ENCODE measurements around the gene FREM2. TPM values are rescaled to one million over a fixed set of nuclear protein-coding genes. Genes with fewer than 3 reads are reported as not detected.

FREM2 gene
- total and polyA plus RNA-seq, 7 donors = under 0.01 to 8.2 (median 2.1) TPM

- peaks cover 0 to 15% (median 6%) of the 10 kb centered on the region in 4 donors for H3K4me1 ChIP-seq
- no peaks in the 10 kb centered on the region for H3K27me3 ChIP-seq
- H3K27ac ChIP-seq = no peak overlapping the region
- H3K9me3 ChIP-seq = no peaks in the 10 kb centered on the region
- no peak overlapping the region for H3K4me3 ChIP-seq
- no peak for DNase-seq
- 46 to 75% methylated on average over 11 of the region's 11 CpGs for WGBS, 2 donors
- TF ChIP-seq POLR2AphosphoS5 (IDR thresholded peaks at IDR 0.05) = no peak
- TF ChIP-seq EP300 (IDR thresholded peaks at IDR 0.05) = no peak
- TF ChIP-seq POLR2A (IDR thresholded peaks at IDR 0.05) = no peak
- TF ChIP-seq, protein P1, sequence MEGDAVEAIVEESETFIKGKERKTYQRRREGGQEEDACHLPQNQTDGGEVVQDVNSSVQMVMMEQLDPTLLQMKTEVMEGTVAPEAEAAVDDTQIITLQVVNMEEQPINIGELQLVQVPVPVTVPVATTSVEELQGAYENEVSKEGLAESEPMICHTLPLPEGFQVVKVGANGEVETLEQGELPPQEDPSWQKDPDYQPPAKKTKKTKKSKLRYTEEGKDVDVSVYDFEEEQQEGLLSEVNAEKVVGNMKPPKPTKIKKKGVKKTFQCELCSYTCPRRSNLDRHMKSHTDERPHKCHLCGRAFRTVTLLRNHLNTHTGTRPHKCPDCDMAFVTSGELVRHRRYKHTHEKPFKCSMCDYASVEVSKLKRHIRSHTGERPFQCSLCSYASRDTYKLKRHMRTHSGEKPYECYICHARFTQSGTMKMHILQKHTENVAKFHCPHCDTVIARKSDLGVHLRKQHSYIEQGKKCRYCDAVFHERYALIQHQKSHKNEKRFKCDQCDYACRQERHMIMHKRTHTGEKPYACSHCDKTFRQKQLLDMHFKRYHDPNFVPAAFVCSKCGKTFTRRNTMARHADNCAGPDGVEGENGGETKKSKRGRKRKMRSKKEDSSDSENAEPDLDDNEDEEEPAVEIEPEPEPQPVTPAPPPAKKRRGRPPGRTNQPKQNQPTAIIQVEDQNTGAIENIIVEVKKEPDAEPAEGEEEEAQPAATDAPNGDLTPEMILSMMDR (IDR thresholded peaks at IDR 0.05) = no peak
- no peaks in the 10 kb centered on the region for H3K36me3 ChIP-seq
- intact Hi-C loops (cut with DNase I) = no loop called here
Measured at GRCh38 chr13:38826182-38826813, 139.4 kb downstream of the FREM2 start.

GRCh38 chr13:38830442-38831045 lies 143.7 kb downstream of the FREM2 start:
- TF ChIP-seq POLR2AphosphoS5 (IDR thresholded peaks at IDR 0.05) (no peak), EP300 (IDR thresholded peaks at IDR 0.05) (no peak), POLR2A (IDR thresholded peaks at IDR 0.05) (no peak)
- TF ChIP-seq, protein P1 (IDR thresholded peaks at IDR 0.05) = no peak
- intact Hi-C loops (cut with DNase I) = no loop called here
- Histone ChIP-seq H3K4me1 (no peaks in the 10 kb centered on the region), H3K27me3 (no peaks in the 10 kb centered on the region), H3K4me3 (no peak overlapping the region), H3K27ac (no peak overlapping the region), H3K36me3 (no peaks in the 10 kb centered on the region), H3K9me3 (no peaks in the 10 kb centered on the region)
- WGBS, 2 donors = 78 to 86% methylated on average over 8 of the region's 8 CpGs
- DNase-seq = no peak

- WGBS, 2 donors = 55 to 94% methylated on average over 1 of the region's 1 CpG
- H3K4me3 ChIP-seq = no peak overlapping the region
- no peak overlapping the region for H3K27ac ChIP-seq
- DNase-seq = no peak
- TF ChIP-seq POLR2A (IDR thresholded peaks at IDR 0.05) (no peak), POLR2AphosphoS5 (IDR thresholded peaks at IDR 0.05) (no peak), EP300 (IDR thresholded peaks at IDR 0.05) (no peak)
- TF ChIP-seq, protein P1 (IDR thresholded peaks at IDR 0.05) = no peak
- no peaks in the 10 kb centered on the region for H3K4me1 ChIP-seq
- H3K9me3 ChIP-seq = no peaks in the 10 kb centered on the region
- H3K36me3 ChIP-seq = no peaks in the 10 kb centered on the region
- H3K27me3 ChIP-seq = no peaks in the 10 kb centered on the region
- intact Hi-C loops (cut with DNase I) = no loop called here
Measured at GRCh38 chr13:38844581-38844980, 157.7 kb downstream of the FREM2 start.

DNA sequence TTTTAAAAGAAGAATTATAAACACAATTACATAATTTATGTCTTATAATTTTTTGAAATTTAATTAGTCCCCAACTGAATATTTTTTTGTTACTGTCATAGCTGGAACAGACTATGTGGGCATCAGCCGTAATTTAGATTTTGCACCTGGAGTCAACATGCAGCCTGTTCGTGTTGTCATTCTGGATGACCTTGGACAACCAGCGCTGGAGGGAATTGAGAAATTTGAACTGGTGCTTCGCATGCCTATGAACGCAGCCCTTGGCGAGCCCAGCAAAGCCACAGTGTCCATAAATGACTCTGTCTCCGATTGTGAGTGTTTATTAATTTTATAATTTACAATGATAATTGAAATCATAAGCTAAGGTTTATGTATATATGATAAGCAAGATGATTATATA lies 161.5 kb downstream of the FREM2 start:
- Histone ChIP-seq H3K4me1 (no peaks in the 10 kb centered on the region), H3K4me3 (no peak overlapping the region), H3K27me3 (no peaks in the 10 kb centered on the region), H3K36me3 (no peaks in the 10 kb centered on the region), H3K9me3 (no peaks in the 10 kb centered on the region), H3K27ac (no peak overlapping the region)
- no peak for TF ChIP-seq POLR2AphosphoS5 (IDR thresholded peaks at IDR 0.05)
- intact Hi-C loops (cut with DNase I) = no loop called here
- WGBS, 2 donors = 84 to 93% methylated on average over 7 of the region's 7 CpGs
- no peak for DNase-seq

GRCh38 chr13:38849315-38849714 lies 162.4 kb downstream of the FREM2 start:
- 83 to 90% methylated on average over 4 of the region's 4 CpGs for WGBS, 2 donors
- H3K9me3 ChIP-seq = no peaks in the 10 kb centered on the region
- no peaks in the 10 kb centered on the region for H3K27me3 ChIP-seq
- DNase-seq = no peak
- H3K36me3 ChIP-seq = no peaks in the 10 kb centered on the region
- H3K4me1 ChIP-seq = no peaks in the 10 kb centered on the region
- no peak overlapping the region for H3K4me3 ChIP-seq
- intact Hi-C loops (cut with DNase I) = no loop called here
- TF ChIP-seq, protein P1 (IDR thresholded peaks at IDR 0.05) = no peak
- no peak for TF ChIP-seq POLR2AphosphoS5 (IDR thresholded peaks at IDR 0.05)
- TF ChIP-seq POLR2A (IDR thresholded peaks at IDR 0.05) = no peak
- no peak for TF ChIP-seq EP300 (IDR thresholded peaks at IDR 0.05)
- no peak overlapping the region for H3K27ac ChIP-seq

Data from sigmoid colon (tissue), 7 donors.